Activated effector memory CD4-positive, alpha-beta T cell treated with anti-CD3 and anti-CD28 coated beads, Interleukin-2, amount 50 U/mL, for 16 hours (primary cell): ENCODE results near the gene ARSD.
"Not testable (repeated sequence)": the region's sequence is repeated elsewhere in the genome, so short reads cannot be mapped to it uniquely, and the experiment has no call there.

Source experiments
- DNase-seq: peaks from one replicate; pipeline ENCODE4 v3.0.0-alpha.2; 2020

The ARSD gene

DNA sequence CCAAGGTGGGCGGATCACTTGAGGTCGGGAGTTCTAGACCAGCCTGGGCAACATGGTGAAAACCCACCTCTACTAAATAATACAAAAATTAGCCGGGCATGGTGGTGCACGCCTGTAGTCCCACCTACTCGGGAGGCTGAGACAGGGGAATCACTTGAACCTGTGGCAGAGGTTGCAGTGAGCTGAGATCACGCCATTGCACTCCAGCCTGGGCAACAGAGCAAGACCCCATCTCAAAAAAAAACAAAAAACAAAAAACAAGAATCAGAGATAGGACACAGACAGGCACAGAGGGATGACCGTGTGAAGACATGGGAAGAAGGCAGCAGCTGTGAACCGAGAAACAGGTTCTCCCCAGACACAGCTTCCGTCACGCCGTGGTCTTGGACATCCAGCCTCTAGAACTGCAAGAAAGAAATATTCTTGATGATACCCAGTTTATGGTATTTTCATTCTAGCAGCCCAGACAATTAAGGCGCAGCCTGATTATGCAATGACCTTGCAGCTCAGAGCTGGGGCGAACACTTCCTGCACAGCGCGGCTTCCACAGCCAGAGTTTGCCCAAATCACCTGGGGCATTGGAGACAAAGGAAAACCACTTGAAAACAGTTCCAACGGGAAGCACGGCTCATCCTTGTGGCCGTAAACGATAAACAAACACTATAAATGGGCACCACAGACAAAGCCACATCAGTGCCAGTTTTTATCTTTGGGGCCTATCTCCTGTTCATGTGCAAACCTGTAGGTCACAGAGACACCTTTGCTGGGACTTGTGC lies 4.2 kb upstream of the ARSD start:
- no peak for DNase-seq

DNA sequence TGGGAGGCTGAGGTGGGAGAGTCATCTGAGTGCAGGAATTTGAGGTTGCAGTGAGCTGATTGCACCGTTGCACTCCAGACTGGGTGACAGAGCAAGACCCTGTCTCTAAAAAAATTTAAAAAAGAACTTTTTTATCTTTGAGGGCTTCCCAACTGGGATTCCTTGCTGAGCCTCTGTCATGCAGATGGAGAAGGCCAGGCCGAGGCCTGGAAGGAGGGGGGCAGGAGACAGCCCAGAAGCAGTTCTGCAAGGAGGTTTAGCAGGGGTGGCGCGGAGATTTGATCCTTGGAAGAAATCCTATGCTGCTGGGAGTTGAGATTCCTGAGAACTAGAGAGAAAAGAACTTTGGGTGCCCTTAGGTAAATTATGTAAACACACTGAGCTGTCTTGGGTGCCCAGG lies 2.5 kb upstream of the ARSD start:
- DNase-seq: no peak

DNA sequence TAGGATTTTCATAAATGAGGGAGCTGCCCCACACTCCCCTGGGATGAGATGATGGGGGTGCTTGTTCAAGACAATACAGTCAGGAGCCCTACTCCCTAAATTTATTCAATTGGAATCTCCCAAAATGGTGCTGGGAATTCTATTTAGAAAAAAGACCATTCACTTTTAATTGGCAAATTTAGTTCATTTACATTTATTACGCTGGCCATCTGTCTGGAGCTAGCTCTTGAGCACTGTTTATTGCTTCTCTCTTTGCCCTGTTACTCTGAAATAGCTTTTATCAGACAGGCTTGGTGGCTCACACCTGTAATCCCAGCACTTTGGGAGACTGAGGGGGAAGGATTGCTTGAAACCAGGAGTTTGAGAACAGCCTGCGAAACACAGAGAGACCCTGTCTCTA lies 2.0 kb upstream of the ARSD start:
- DNase-seq: no peak

DNA sequence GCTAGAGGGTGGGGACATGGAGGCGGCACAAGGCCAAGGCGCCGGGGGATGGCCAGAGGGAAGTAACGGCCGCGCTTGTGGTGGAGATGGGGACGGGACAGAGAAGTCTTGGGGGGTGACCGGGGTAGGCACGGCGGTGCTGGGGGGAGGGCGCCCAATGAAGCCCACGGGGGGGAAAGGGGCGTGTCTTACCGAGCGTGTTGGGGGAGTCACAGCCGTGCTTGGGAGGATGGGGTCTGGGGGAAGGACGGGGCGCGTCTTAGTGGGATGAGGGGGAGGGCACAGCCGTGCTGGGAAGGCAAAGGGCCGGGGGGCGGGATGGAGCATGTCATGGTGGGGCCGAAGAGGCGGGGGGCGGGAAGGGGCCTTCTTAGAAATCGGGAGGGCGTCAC lies 952 bp downstream of the ARSD start:
- no peak for DNase-seq

DNA sequence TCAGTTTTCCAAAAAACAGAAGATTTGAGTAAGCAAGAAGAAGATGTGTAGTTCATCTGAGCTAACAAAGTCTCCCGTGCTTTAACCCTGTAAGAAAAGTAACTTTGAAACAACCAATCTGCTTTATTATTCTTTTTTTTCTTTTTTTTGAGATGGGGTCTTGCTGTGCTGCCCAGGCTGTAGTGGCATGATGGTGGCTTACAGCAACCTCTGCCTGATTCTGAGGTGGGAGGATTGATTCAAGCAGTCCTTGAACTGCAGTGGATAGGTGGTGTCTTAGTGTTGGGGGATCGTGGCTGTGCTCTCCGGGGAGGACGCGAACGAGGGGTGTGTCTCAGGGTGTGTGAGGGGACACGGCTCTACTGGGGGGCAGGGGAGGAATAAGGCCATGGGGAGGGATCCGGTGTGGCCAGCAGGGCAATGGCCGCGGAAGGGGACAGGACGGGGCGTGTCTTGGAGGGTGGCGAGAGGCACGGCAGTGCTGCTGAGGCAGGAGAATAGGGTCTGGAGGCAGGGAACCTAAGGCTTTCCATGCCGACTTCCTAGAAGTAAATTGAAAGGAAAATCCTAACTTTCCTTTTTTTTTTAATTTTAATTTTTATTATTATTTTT lies 2.4 kb downstream of the ARSD start:
- DNase-seq: no peak

GRCh38 chrX:2926255-2926654 lies 2.9 kb downstream of the ARSD start:
- not testable (repeated sequence) for DNase-seq

GRCh38 chrX:2924151-2924550 lies 5.0 kb downstream of the ARSD start:
- no peak for DNase-seq

- no peak for DNase-seq
Measured at GRCh38 chrX:2921750-2922149, 7.4 kb downstream of the ARSD start.

GRCh38 chrX:2921193-2921592 lies 7.9 kb downstream of the ARSD start:
- DNase-seq: no peak

DNA sequence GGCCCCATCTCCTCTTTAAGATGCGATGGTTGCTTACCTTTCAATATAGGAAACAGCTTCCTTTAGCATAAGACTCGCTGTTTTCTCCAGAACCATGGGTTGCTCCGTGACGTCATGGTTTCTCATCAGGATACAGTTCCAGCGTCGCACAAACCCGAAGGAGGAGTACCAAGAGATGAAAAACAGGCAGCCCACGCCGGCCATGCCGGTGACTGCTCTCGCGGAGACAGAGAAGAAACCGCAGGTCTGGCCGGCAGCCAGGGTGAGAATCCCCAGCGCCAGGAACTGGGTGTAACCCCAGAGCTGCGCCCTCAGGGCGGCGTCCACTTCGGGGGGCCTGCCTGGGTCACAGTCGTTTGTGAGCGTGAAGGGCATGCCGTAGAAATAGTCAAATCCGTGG lies 11.4 kb downstream of the ARSD start:
- no peak for DNase-seq

DNA sequence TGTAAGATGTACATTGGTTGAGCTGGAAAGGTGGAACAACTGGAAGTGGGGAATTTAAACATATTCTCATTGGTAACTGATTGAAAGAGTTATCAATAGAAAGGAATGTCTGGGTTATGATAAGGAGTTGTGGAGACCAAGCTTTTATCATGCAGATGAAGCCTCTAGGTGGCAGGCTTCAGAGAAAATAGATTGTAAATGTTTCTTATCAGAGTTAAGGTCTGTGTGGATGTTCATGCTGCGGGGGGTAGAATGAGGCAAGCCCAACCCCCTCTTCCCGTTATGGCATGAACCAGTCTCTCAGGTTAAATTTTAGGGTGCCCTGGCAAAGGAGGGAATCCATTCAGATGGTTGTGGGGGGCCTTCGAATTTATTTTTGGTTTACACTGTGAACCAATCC lies 16.0 kb downstream of the ARSD start:
- DNase-seq: no peak

DNA sequence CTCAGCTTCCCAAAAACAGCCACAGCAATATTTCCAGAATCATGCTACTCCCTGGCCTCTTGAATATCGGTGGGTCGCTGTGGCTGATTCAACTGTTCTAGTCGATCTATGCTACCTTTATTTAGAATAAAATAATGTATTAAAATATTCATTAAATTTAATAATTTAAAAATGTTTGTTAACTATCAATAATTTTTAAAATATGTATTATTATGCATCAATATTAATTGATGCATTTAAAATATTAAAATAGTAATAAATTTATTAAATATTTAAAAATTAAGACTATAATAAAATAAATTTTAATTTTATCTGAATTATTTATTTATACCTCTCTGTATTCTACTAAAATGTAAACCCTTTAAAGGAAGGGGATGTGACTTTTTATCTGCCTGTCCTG lies 19.0 kb downstream of the ARSD start:
- no peak for DNase-seq

DNA sequence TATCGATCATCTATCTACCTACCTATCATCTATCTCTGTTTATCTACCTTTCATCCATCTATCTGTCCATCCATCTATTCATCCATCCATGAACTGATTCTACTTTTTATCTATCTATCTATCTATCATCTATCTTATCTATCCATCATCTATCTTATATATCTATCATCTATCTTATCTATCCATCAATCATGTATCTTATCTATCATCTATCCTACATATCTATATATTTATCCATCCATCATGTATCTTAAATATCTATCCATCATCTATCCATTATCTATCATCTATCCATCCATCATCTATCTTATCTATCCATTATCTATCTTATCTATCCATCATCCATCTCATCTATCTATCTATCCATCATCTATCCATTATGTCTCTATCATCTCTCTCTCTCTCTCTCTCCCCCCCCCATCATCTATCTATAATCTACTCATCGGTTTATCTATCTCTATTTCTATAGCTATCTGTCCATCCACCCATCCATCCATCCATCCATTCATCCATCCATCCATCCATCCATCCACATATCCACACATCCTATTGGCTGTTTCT lies 20.9 kb downstream of the ARSD start:
- no peak for DNase-seq

DNA sequence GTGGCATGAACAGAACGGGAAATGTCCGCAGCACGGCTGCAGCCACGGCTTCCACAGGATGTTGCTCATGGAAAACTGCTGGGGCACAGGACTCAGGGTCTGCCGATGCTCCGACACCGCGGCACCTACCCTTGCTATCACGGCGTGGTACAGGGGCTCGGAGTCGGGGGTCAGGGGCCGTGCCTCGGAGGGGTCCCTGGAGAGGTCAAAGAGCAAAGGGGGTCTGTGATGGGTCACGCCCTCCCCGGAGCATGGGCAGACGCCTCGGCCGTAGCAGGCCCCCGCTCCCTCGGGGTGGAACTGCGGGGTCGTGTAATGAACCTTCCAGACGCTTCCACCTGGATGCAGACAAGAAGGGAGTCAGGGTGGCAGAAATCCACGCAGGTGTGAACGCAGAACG lies 21.8 kb downstream of the ARSD start:
- no peak for DNase-seq

DNA sequence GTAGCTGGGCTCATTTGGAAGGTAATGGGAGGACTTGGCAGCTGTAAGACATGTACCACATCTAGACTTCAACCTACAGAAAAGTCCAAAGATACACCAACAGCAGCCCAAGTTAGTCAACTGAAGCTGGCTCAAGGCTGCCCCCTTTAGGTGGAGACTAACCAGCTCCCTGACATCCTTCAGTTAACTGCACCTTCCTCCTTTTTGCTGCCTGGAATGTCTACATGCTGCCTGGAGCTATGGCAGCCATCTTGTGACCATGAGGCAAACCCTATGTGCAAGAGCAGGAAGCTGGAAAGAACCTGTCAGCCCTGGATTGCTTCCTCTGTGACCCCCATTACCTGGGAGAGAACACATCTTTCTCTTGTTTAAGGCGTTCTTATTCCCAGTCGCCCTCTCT lies 25.8 kb downstream of the ARSD start:
- no peak for DNase-seq

GRCh38 chrX:2902841-2903240 lies 26.3 kb downstream of the ARSD start:
- no peak for DNase-seq

GRCh38 chrX:2901367-2902036 lies 27.6 kb downstream of the ARSD start:
- DNase-seq: no peak

GRCh38 chrX:2898846-2899512 lies 30.2 kb downstream of the ARSD start:
- no peak for DNase-seq

GRCh38 chrX:2897690-2898623 lies 31.2 kb downstream of the ARSD start:
- not testable (repeated sequence) for DNase-seq

DNA sequence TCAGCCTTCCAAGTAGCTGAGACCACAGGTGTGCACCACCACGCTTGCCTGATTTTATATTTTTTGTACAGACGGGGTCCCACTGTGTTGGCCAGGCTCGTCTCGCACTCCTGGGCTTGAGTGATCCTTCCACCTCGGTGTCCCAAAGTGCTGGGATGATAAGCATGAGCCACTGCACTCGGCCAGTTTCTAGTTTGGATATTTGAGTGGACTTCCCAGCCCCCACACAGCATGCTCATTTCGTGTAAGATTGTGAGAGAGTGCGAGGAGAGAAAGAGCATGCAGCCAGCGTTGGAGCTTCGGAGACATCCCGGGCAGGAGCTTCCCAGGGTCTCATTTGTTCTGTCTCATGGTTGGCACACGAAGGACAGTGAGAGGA lies 31.8 kb downstream of the ARSD start:
- DNase-seq: no peak

DNA sequence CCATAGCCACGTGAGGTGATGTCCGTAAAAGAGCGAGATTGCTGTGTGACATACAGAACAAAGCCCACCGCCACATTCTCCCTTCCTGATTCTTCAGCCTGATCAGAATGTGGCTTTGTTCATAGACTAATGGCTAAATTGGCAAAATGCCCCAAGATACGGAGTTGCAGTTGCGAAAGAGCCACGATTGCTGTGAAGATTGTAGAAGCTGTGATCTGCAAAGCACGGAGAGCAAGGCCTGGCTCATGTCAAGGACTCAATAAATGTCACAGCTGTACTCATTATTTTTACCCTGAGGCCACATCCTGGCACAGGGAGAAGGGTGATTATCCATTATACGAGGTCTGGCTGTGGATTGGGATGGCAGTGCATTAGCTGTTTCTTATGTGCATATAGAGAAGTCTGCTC lies 34.2 kb downstream of the ARSD start:
- DNase-seq: no peak

GRCh38 chrX:2892816-2893215 lies 36.3 kb downstream of the ARSD start:
- DNase-seq: no peak
